ENCODE data around the gene CRTAC1. TPM values are rescaled to one million over a fixed set of nuclear protein-coding genes. Genes with fewer than 3 reads are reported as not detected.

The CRTAC1 gene
- total RNA-seq, 1 donor: not detected

DNA sequence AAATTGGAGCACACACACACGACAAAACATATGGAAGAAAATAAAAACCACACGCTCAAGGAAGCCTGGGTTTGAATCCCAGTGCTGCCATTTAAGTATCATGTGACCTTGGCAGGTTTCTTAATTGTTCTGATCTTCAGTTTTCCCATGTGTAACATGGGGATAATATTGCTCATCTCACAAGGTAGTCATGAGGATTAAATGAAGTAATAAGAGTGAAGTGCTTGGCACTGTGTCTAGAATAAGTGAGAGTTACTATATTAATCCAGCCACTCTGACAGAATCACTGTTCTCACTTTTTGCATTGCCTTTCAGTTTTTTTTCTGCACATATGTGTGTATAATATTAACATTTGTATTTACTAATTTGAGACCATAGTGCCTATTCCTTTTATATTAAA lies 137.5 kb downstream of the CRTAC1 start:
- no peaks in the 10 kb centered on the region for H3K9me3 ChIP-seq (ENCODE audit: low read depth, low read length)

DNA sequence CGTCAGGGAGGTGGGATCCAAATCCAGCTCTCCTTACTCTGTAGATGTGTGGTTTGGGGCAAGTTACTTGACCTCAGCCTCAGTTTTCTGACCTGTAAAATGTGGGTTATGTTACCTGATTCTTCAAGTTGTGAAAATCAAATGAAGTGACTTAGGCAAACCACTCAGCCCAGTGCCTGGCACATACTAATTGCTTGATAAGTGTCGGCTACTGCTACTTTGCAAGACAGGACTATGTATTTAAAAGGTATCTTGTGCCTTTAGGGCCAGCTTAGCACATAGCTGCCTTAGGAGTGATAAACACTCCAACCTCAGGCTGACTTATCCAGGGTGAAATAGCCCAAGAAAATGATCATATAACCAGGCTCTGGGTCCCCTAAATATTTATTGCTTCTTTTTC lies 137.9 kb downstream of the CRTAC1 start:
- peak; percentile 69 for DNase-seq (ENCODE audit: insufficient read length, low spot score, missing footprints)
- H2AFZ ChIP-seq (ENCODE audit: low read length): no peak overlapping the region
- no peaks in the 10 kb centered on the region for H4K20me1 ChIP-seq (ENCODE audit: insufficient read depth, low read length)
- TF ChIP-seq, protein P1, sequence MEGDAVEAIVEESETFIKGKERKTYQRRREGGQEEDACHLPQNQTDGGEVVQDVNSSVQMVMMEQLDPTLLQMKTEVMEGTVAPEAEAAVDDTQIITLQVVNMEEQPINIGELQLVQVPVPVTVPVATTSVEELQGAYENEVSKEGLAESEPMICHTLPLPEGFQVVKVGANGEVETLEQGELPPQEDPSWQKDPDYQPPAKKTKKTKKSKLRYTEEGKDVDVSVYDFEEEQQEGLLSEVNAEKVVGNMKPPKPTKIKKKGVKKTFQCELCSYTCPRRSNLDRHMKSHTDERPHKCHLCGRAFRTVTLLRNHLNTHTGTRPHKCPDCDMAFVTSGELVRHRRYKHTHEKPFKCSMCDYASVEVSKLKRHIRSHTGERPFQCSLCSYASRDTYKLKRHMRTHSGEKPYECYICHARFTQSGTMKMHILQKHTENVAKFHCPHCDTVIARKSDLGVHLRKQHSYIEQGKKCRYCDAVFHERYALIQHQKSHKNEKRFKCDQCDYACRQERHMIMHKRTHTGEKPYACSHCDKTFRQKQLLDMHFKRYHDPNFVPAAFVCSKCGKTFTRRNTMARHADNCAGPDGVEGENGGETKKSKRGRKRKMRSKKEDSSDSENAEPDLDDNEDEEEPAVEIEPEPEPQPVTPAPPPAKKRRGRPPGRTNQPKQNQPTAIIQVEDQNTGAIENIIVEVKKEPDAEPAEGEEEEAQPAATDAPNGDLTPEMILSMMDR (IDR thresholded peaks at IDR 0.05; ENCODE audit: extremely low read depth, low read depth, low read length): no peak
- H3K4me1 ChIP-seq (ENCODE audit: insufficient read depth, low read length): peaks cover 12% of the 10 kb centered on the region
- H3K27ac ChIP-seq (ENCODE audit: low read depth, low read length): no peak overlapping the region
- H3K4me3 ChIP-seq (ENCODE audit: insufficient read depth, low read length): no peak overlapping the region
- H3K79me2 ChIP-seq (ENCODE audit: insufficient read depth, low read length): no peaks in the 10 kb centered on the region
- peaks cover 4% of the 10 kb centered on the region for H3K27me3 ChIP-seq (ENCODE audit: insufficient read depth, low read length)
- no peaks in the 10 kb centered on the region for H3K9me3 ChIP-seq (ENCODE audit: low read depth, low read length)
- H3K36me3 ChIP-seq (ENCODE audit: insufficient read depth, low read length): no peaks in the 10 kb centered on the region
- H3K4me2 ChIP-seq (ENCODE audit: insufficient read depth, low read length): no peak overlapping the region

More for the DNA sequence above, 137.5 kb downstream of the CRTAC1 start:
- Histone ChIP-seq H4K20me1 (ENCODE audit: insufficient read depth, low read length) (no peaks in the 10 kb centered on the region), H3K4me1 (ENCODE audit: insufficient read depth, low read length) (peaks cover 12% of the 10 kb centered on the region), H3K79me2 (ENCODE audit: insufficient read depth, low read length) (no peaks in the 10 kb centered on the region), H3K4me2 (ENCODE audit: insufficient read depth, low read length) (no peak overlapping the region), H2AFZ (ENCODE audit: low read length) (no peak overlapping the region), H3K36me3 (ENCODE audit: insufficient read depth, low read length) (no peaks in the 10 kb centered on the region), H3K27ac (ENCODE audit: low read depth, low read length) (no peak overlapping the region), H3K4me3 (ENCODE audit: insufficient read depth, low read length) (no peak overlapping the region), H3K27me3 (ENCODE audit: insufficient read depth, low read length) (peaks cover 4% of the 10 kb centered on the region)
- TF ChIP-seq, protein P1 (IDR thresholded peaks at IDR 0.05; ENCODE audit: extremely low read depth, low read depth, low read length): no peak
- DNase-seq (ENCODE audit: insufficient read length, low spot score, missing footprints): no peak

GRCh38 chr10:97891497-97892167 lies 138.8 kb downstream of the CRTAC1 start:
- Histone ChIP-seq H2AFZ (ENCODE audit: low read length) (no peak overlapping the region), H3K4me3 (ENCODE audit: insufficient read depth, low read length) (no peak overlapping the region), H3K27me3 (ENCODE audit: insufficient read depth, low read length) (peaks cover 4% of the 10 kb centered on the region), H3K4me1 (ENCODE audit: insufficient read depth, low read length) (peaks cover 12% of the 10 kb centered on the region), H3K27ac (ENCODE audit: low read depth, low read length) (no peak overlapping the region), H3K9me3 (ENCODE audit: low read depth, low read length) (no peaks in the 10 kb centered on the region), H4K20me1 (ENCODE audit: insufficient read depth, low read length) (no peaks in the 10 kb centered on the region), H3K36me3 (ENCODE audit: insufficient read depth, low read length) (no peaks in the 10 kb centered on the region), H3K4me2 (ENCODE audit: insufficient read depth, low read length) (no peak overlapping the region), H3K79me2 (ENCODE audit: insufficient read depth, low read length) (no peaks in the 10 kb centered on the region)
- peak; percentile 53 for DNase-seq (ENCODE audit: insufficient read length, low spot score, missing footprints)
- TF ChIP-seq, protein P1 (IDR thresholded peaks at IDR 0.05; ENCODE audit: extremely low read depth, low read depth, low read length): no peak

- TF ChIP-seq, protein P1 (IDR thresholded peaks at IDR 0.05; ENCODE audit: extremely low read depth, low read depth, low read length): no peak
- H2AFZ ChIP-seq (ENCODE audit: low read length): no peak overlapping the region
- H3K27ac ChIP-seq (ENCODE audit: low read depth, low read length): no peak overlapping the region
- H3K4me1 ChIP-seq (ENCODE audit: insufficient read depth, low read length): peaks cover 12% of the 10 kb centered on the region
- H3K9me3 ChIP-seq (ENCODE audit: low read depth, low read length): no peaks in the 10 kb centered on the region
- no peak overlapping the region for H3K4me2 ChIP-seq (ENCODE audit: insufficient read depth, low read length)
- H3K36me3 ChIP-seq (ENCODE audit: insufficient read depth, low read length): no peaks in the 10 kb centered on the region
- H4K20me1 ChIP-seq (ENCODE audit: insufficient read depth, low read length): no peaks in the 10 kb centered on the region
- no peaks in the 10 kb centered on the region for H3K79me2 ChIP-seq (ENCODE audit: insufficient read depth, low read length)
- H3K4me3 ChIP-seq (ENCODE audit: insufficient read depth, low read length): peak overlapping the region; percentile 5
- DNase-seq (ENCODE audit: insufficient read length, low spot score, missing footprints): no peak
- peaks cover 4% of the 10 kb centered on the region for H3K27me3 ChIP-seq (ENCODE audit: insufficient read depth, low read length)
These were observed 140.8 kb downstream of the CRTAC1 start for GRCh38 chr10:97889461-97890265.

Data from osteoblast (primary cell).